GM18499 (cell line): ENCODE data around the gene PAQR5.

Source experiments
- ATAC-seq: cut with Tn5 transposase; IDR thresholded peaks from one replicate; pipeline ENCODE4 v1.9.1; 2021; ENCODE audit warnings: moderate number of reproducible peaks; ENCODE audit not compliant: insufficient read depth, unreplicated experiment

Gene PAQR5

GRCh38 chr15:69386284-69386683 is 87.6 kb downstream of the PAQR5 start:
- no peak for ATAC-seq

DNA sequence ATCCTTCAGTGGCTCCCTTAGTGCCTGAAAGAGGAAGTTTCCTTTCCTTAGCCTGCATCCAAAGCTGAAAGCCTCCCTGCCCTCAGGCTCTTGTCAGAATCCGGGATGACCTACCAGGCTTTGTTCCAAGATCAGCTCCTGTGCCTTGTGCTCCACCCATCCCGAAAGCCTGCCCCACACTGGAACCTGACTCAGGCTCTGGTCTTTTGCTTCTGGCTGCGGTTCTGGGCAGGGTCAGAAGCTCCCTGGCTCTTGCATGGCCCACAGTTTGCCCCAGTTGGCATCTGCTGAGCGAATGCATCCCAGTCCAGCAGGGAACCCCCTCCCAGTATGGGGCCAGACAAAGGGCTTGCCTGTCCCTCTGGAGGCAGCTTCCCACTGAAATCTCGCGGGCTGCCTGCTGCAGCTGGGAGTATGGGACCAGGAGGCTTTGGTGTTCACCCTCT is 89.6 kb downstream of the PAQR5 start:
- ATAC-seq, result no peak

DNA sequence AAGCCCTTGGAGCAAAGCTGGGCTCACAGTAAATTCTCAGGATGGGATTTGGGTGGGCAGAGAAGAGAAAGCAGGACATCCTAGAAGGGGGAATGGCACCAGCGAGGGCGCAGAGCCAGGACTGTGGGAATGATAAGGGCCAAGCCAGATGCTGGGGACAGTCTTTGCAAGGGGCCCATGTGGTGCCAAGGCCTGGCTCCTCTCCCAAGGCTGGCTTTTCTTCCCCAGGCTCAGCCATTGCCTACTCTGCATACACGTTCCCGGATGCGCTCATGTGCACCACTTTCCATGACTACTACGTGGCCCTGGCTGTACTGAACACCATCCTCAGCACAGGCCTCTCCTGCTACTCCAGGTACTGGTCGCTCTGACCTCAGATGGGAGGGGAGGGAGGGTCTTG is 90.7 kb downstream of the PAQR5 start:
- no peak for ATAC-seq

GRCh38 chr15:69390575-69390974 is 91.9 kb downstream of the PAQR5 start:
- ATAC-seq, result no peak

DNA sequence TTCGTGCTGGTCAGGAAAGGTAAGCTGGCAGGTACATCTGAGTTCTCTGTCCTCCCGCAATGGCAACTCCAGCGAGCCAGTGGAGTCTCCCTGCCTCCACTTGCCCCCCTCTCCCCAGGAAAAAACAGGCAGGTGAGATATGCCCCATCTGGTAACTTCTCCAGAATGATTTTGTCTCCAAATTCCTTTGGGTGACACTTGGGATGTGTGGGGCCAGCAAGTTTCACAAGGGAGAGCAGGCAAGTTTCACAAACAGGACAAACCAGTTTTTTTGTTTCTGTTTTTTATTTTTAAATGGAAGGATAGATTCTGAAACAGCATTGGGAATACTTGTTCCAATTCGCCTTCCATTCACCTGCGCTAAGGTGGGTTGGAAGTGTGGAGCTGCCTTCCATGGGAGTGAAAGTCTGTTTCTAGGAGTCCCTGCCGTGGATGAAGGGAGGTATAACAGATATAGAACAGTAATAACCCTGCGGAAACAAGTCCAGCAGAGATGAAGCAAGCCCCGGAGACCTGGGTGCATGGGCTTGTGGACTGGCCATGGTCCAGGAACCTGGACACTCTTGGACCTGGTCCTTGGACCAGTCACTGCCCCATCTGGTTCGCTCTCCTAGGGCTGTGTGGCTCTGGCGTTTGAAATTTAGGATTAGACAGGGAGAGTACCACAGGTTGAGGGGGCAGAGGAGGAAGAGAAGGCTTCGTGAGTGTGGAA is 92.5 kb downstream of the PAQR5 start:
- no peak for ATAC-seq

DNA sequence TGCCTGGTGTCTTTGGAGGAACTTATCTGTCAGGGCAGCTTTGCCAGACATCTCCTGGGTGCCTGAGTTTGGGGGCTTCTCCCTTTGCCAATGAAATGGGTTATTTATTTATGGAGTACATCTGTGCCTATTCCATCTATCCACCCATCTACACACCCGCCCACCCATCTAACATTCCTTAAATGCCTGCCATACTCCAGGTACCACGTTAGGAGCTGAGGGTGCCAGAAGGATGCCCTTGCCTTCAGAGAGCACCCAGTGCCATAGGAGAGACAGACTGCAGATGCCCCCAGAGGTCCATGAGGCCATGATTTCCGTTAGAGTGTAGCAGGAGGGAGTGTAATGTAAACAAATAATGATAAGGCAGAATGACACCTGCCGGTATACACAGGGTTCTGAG is 93.6 kb downstream of the PAQR5 start:
- ATAC-seq, result no peak

- no peak for ATAC-seq
These were observed 95.2 kb downstream of the PAQR5 start for GRCh38 chr15:69393831-69394491.

- ATAC-seq, result no peak
These were observed 96.0 kb downstream of the PAQR5 start for GRCh38 chr15:69394556-69395282.

- no peak for ATAC-seq
These were observed 96.7 kb downstream of the PAQR5 start for GRCh38 chr15:69395460-69395859.

DNA sequence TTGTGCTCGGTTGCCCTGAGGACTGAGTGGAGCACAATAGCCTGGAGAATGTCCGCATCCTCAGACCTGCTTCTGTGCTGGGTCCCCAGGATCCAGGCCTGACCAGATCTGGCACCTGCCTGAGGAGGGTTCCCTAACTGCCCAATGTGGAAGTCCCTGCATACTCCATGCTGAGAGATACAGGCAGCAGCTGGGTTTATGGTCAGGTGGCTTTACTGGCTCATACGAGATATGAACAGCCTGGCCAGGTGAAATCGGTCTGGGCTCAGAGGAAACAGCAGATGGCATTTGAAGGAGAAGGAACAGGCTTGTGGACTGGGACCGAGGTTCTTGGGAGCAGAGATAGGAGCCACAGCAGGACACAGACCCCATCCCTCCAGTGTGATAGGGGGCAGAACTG is 97.3 kb downstream of the PAQR5 start:
- ATAC-seq, result no peak

DNA sequence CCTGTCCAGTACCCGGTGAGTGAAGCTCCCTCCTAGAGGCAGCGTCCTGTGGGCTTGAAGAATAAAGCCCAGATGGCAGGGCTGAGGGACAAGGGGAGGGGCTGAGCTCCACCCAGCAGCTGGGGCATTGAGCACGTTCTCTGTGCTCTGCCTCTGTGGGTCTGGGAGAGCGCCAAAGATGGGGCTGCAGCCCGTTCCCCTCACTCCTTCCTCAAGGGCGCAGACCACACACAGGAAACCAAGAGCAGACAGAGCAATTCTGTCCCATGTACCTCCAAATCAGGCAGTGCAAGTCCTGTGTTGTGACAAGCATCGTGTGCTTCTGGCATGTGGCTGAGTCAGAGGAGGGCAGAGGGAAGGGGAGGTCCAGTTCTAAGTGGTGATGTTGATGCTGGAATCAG is 99.8 kb downstream of the PAQR5 start:
- no peak for ATAC-seq

DNA sequence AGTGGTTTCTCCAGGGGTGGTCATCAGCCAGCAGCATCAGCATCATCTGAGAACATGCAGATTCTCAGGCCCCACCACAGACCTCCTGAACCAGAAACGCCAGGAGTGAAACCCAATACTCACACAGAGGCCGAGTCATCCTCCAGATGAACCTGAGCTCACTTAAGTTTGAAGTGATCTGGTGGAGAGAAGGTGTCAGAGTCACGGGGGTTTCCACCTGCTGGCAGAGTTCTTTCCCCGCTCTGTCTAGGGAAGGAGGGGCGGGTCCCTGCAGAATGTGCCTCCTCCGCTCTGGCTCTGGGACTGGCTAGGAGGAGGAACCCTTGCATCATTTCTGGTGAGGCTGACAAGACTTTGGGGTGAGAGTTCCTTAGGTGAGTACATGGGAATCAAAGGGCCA is 102.1 kb downstream of the PAQR5 start:
- no peak for ATAC-seq

GRCh38 chr15:69402816-69403215 is 104.1 kb downstream of the PAQR5 start:
- no peak for ATAC-seq

DNA sequence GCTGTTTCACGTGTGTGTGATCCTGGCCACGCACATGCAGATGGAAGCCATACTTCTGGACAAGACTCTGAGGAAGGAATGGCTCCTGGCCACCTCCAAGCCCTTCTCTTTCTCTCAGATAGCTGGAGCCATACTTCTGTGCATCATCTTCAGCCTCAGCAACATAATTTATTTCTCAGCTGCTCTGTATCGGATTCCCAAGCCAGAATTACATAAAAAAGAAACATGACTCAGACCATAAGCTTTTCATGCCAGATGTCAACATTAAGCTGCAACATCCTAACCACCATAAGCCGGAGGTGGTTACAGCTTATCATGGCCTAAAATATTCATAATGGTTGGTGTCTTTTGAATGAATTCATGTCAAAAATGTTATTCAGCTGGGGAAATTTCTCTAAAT is 104.9 kb downstream of the PAQR5 start:
- ATAC-seq, result no peak

DNA sequence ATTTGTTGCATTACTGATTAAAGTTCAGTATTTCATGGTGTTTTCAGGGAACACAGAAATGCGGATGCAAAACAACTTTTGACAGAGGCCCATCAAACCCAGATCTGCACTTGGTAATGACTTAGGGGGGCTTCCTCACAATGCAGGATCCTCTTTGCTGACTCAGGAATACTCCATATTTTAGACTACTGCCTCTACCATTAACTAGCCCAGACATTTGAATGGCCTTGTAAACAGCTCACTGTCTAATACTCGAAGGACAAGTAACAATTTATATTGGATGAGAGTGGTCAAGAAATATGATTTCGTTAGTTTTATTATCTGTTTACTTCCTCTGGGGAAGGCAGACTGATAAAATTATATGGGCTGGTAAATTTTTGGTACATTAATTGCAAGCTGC is 106.4 kb downstream of the PAQR5 start:
- ATAC-seq, result no peak

- ATAC-seq, result no peak
These were observed 109.1 kb downstream of the PAQR5 start for GRCh38 chr15:69407719-69408400.

DNA sequence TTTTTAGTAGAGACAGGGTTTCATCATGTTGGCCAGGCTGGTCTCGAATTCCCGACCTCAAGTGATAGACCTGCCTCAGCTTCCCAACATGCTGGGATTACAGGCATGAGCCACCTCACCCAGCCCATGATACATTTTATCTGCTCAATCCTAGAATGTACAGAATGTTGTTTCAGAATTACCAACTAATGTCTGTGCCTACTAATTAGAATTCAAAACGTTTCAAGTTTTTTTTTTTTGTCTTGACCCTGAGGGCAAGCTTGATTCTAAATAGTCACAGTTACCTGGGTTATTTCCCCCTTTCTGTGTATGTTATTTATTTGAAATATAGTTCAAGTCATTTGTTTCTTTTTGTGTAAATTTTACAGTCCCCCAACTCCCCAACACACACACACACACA is 110.1 kb downstream of the PAQR5 start:
- no peak for ATAC-seq

DNA sequence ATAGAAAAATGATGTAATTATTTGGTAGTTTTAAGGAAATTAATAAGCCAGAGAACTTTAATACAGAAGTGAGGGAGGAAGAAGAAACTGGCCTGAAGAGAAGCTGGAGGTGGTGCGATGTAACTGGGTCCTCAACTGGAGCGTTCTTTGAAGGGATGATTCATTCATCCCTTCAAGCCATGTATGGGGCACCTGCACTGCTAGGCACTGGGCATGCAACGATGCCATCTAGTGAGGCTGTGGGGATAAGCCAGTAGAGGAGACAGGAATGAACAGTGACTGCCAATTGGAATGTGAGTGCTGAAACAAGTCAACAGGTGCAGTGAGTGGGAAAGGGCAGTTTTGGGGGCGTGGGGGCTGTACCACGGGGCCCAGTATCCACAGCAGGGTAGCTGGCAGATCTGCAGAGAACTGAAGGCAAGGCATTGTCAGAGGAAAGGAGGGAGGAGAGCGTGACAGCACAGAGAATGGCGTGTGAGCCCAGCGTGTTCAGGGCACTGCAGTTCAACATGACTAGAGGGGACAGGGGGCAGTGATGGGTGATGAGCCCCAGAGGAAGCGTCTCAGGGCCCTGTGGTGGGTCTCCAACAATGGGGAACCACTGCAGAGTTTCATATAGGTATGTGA is 111.6 kb downstream of the PAQR5 start:
- ATAC-seq, result no peak

- ATAC-seq, result no peak
These were observed 113.6 kb downstream of the PAQR5 start for GRCh38 chr15:69412274-69412673.

DNA sequence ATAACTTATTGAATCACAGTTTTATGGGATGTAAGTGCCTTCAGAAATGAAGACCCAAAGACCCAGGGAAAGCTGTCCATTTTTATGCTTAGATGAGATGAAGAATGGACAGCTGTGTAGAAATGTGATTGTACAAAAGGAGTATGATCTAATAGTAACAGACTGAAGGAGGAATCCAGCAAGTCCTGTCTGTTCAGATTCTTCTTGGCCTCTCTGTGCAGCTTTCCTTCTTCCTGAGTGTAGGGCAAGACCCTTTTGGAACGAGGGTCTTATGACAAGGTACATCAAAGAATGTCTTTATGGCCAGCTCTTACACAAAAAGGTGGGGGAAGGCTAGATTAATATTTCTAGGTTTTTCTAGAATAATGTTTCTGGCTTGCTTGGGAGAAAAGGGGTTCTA is 114.0 kb downstream of the PAQR5 start:
- no peak for ATAC-seq
